HK-2 (cell line): ENCODE data around the gene RFNG.

Experiments used
- DNase-seq: peaks from one replicate; pipeline ENCODE4 v3.0.0-alpha.2; 2018; ENCODE audit not compliant: unreplicated experiment

The RFNG gene

GRCh38 chr17:82089723-82090548 is 38.3 kb upstream of the RFNG start:
- DNase-seq = no peak

- DNase-seq = no peak
Observed at GRCh38 chr17:82088838-82089722, 37.5 kb upstream of the RFNG start.

- no peak for DNase-seq
Observed at GRCh38 chr17:82087961-82088837, 36.6 kb upstream of the RFNG start.

- no peak for DNase-seq
Observed at GRCh38 chr17:82086941-82087906, 35.6 kb upstream of the RFNG start.

GRCh38 chr17:82085931-82086764 is 34.5 kb upstream of the RFNG start:
- no peak for DNase-seq

GRCh38 chr17:82085031-82085861 is 33.6 kb upstream of the RFNG start:
- DNase-seq = no peak

- no peak for DNase-seq
Observed at GRCh38 chr17:82084373-82085030, 32.9 kb upstream of the RFNG start.

GRCh38 chr17:82083533-82084359 is 32.1 kb upstream of the RFNG start:
- DNase-seq = no peak

GRCh38 chr17:82083009-82083408 is 31.4 kb upstream of the RFNG start:
- no peak for DNase-seq

- no peak for DNase-seq
Observed at GRCh38 chr17:82082456-82082855, 30.8 kb upstream of the RFNG start.

GRCh38 chr17:82081966-82082365 is 30.4 kb upstream of the RFNG start:
- no peak for DNase-seq

- no peak for DNase-seq
Observed at GRCh38 chr17:82081546-82081945, 29.9 kb upstream of the RFNG start.

- no peak for DNase-seq
Observed at GRCh38 chr17:82080789-82081464, 29.3 kb upstream of the RFNG start.

- no peak for DNase-seq
Observed at GRCh38 chr17:82080048-82080788, 28.6 kb upstream of the RFNG start.

GRCh38 chr17:82079001-82079677 is 27.5 kb upstream of the RFNG start:
- no peak for DNase-seq

GRCh38 chr17:82078433-82078832 is 26.8 kb upstream of the RFNG start:
- DNase-seq = no peak
